HG02642 (cell line): Measurements from ENCODE around the gene STIM1.
A peak's percentile ranks its signal among the peaks of the same experiment; 100 is the strongest.
"Not testable (repeated sequence)": the region's sequence is repeated elsewhere in the genome, so short reads cannot be mapped to it uniquely, and the experiment has no call there.

Experiments used
- ATAC-seq: cut with Tn5 transposase; IDR thresholded peaks from one replicate; pipeline ENCODE4 v1.9.1; 2021; ENCODE audit warnings: mild to moderate bottlenecking; ENCODE audit not compliant: unreplicated experiment, poor library complexity

Gene STIM1

GRCh38 chr11:4048340-4048739 lies 192.9 kb downstream of the STIM1 start:
- no peak for ATAC-seq

GRCh38 chr11:4049006-4049405 lies 193.5 kb downstream of the STIM1 start:
- ATAC-seq = no peak

GRCh38 chr11:4050138-4050537 lies 194.7 kb downstream of the STIM1 start:
- no peak for ATAC-seq

- ATAC-seq = not testable (repeated sequence)
Measured at GRCh38 chr11:4053200-4053599, 197.7 kb downstream of the STIM1 start.

GRCh38 chr11:4054643-4055042 lies 199.2 kb downstream of the STIM1 start:
- ATAC-seq = no peak

GRCh38 chr11:4059424-4059823 lies 204.0 kb downstream of the STIM1 start:
- ATAC-seq = no peak

GRCh38 chr11:4060182-4060923 lies 204.9 kb downstream of the STIM1 start:
- ATAC-seq = no peak

- ATAC-seq = no peak
Measured at GRCh38 chr11:4061700-4062099, 206.2 kb downstream of the STIM1 start.

- no peak for ATAC-seq
Measured at GRCh38 chr11:4063348-4063747, 207.9 kb downstream of the STIM1 start.

- no peak for ATAC-seq
Measured at GRCh38 chr11:4064278-4064955, 209.0 kb downstream of the STIM1 start.

GRCh38 chr11:4065086-4065485 lies 209.6 kb downstream of the STIM1 start:
- no peak for ATAC-seq

- no peak for ATAC-seq
Measured at GRCh38 chr11:4065601-4066377, 210.3 kb downstream of the STIM1 start.

- ATAC-seq = no peak
Measured at GRCh38 chr11:4066910-4067309, 211.4 kb downstream of the STIM1 start.

- no peak for ATAC-seq
Measured at GRCh38 chr11:4068962-4069361, 213.5 kb downstream of the STIM1 start.

- no peak for ATAC-seq
Measured at GRCh38 chr11:4071325-4071724, 215.9 kb downstream of the STIM1 start.

GRCh38 chr11:4071914-4072313 lies 216.4 kb downstream of the STIM1 start:
- ATAC-seq = no peak

- peak; percentile 59 for ATAC-seq
Measured at GRCh38 chr11:4072668-4073285, 217.3 kb downstream of the STIM1 start.

- ATAC-seq = no peak
Measured at GRCh38 chr11:4074266-4074665, 218.8 kb downstream of the STIM1 start.

GRCh38 chr11:4076774-4077173 lies 221.3 kb downstream of the STIM1 start:
- ATAC-seq = no peak

GRCh38 chr11:4083198-4083597 lies 227.7 kb downstream of the STIM1 start:
- no peak for ATAC-seq
